Gastrocnemius medialis (tissue), 4 donors: ENCODE results near the gene KMT5C.

Experiments used
- CTCF ChIP-seq, 5 experiments: fragments of 450-650 bp in 3 of 5; fragments of 200-600 bp in 2 of 5; sonication (generic) in 2 of 5; IDR thresholded peaks in 4 of 5; conservative IDR thresholded peaks in 1 of 5; 1 replicate in 4 of 5; 2 replicates in 1 of 5; pipeline ENCODE4 v1.5.1; 2016 to 2019; ENCODE audit warnings: antibody characterized with exemption in 5 of 5, mild to moderate bottlenecking in 3 of 5, moderate library complexity in 3 of 5
- POLR2A ChIP-seq, 2 donors: fragments of 450-650 bp; IDR thresholded peaks; one replicate each; pipeline ENCODE4 v1.6.1; 2017; ENCODE audit warnings: antibody characterized with exemption in 2 of 2, mild to moderate bottlenecking in 2 of 2, moderate library complexity in 2 of 2

GRCh38 chr19:55314396-55314795 is 25.3 kb upstream of the KMT5C start:
- no peak for TF ChIP-seq POLR2A (IDR thresholded peaks at IDR 0.05)
- no peak for TF ChIP-seq CTCF (IDR thresholded peaks at IDR 0.05 in 4 of 5, conservative IDR thresholded peaks at IDR 0.05 in 1 of 5)
